ENCODE results near the gene ZNF804A. TPM values are rescaled to one million over a fixed set of nuclear protein-coding genes. Genes with fewer than 3 reads are reported as not detected.

Gene ZNF804A
- total and polyA plus RNA-seq, 2 of the 8 experiments (the other 6 are each of a cell fraction or from before 2014, with no cell fraction given) = 0.02 TPM; not detected in 1

GRCh38 chr2:184769023-184769422 lies 170.7 kb downstream of the ZNF804A start:
- no peak overlapping the region for H3K56ac ChIP-seq (replicated peaks; ENCODE audit: insufficient read length, low read depth, low read length)
- H2BK20ac ChIP-seq (ENCODE audit: low read length) = no peak overlapping the region
- H3K36me3 ChIP-seq (ENCODE audit: control insufficient read depth in 2 of 4, insufficient read depth in 4 of 4, low read length in 3 of 4) = no peaks in the 10 kb centered on the region
- H2BK15ac ChIP-seq (ENCODE audit: low read length) = no peak overlapping the region
- ChIA-PET POLR2A (ENCODE audit: partially characterized antibody) (no interaction called here), CTCF (ENCODE audit: partially characterized antibody) (no interaction called here)
- no peak overlapping the region for H2AFZ ChIP-seq (ENCODE audit: low read length)
- no peak overlapping the region for H2BK12ac ChIP-seq (ENCODE audit: low read depth, low read length)
- no peak overlapping the region for H3K4ac ChIP-seq (replicated peaks; ENCODE audit: insufficient read length, low read depth, low read length)
- H3K9me3 ChIP-seq (ENCODE audit: insufficient read depth in 2 of 2, low read depth in 1 of 2, low read length in 1 of 2) = no peaks in the 10 kb centered on the region
- H4K91ac ChIP-seq (replicated peaks; ENCODE audit: insufficient read length, low read length) = no peak overlapping the region
- H3K23me2 ChIP-seq (ENCODE audit: low read depth, low read length) = no peaks in the 10 kb centered on the region
- FAIRE-seq (no peak), DNase-seq (ENCODE audit: low read depth in 1 of 2, low spot score in 2 of 2) (no peak)
- no peak overlapping the region for H3K14ac ChIP-seq (ENCODE audit: insufficient read length)
- H3K18ac ChIP-seq (ENCODE audit: extremely low read depth, low read length) = no peak overlapping the region
- H3K27ac ChIP-seq (ENCODE audit: low read depth, low read length) = no peak overlapping the region
- no peak overlapping the region for H3K9ac ChIP-seq (replicated peaks in 1 of 4; ENCODE audit: extremely low read depth in 1 of 4, low read depth in 3 of 4, low read length in 3 of 4)
- H3K4me3 ChIP-seq (ENCODE audit: extremely low read depth in 1 of 4, insufficient read depth in 2 of 4, low read depth in 3 of 4, low read length in 4 of 4) = no peak overlapping the region
- H3K23ac ChIP-seq (ENCODE audit: insufficient read length) = no peak overlapping the region
- H3K4me2 ChIP-seq (ENCODE audit: insufficient read depth in 1 of 2, low read depth in 2 of 2, low read length in 2 of 2) = no peak overlapping the region
- H4K5ac ChIP-seq (ENCODE audit: insufficient read length, low read depth, low read length) = no peak overlapping the region
- no peak overlapping the region for H2BK120ac ChIP-seq (replicated peaks; ENCODE audit: low read depth, low read length)
- H3K79me2 ChIP-seq (ENCODE audit: control insufficient read depth in 1 of 2, insufficient read depth in 2 of 2, low read length in 2 of 2) = no peaks in the 10 kb centered on the region
- H3K79me1 ChIP-seq (ENCODE audit: low read depth, low read length) = no peaks in the 10 kb centered on the region
- TF ChIP-seq CTBP2 (IDR thresholded peaks at IDR 0.05; ENCODE audit: borderline replicate concordance, insufficient read depth, insufficient read length, low read length) = no peak
- TF ChIP-seq SP4 (IDR thresholded peaks at IDR 0.05; ENCODE audit: low read length) = no peak
- TF ChIP-seq SRF (IDR thresholded peaks at IDR 0.05; ENCODE audit: low read depth, low read length) = no peak
- WGBS, 2 experiments (ENCODE audit: extremely low coverage in 1 of 2, insufficient coverage in 1 of 2, insufficient read length in 1 of 2, insufficient replicate concordance in 2 of 2, low coverage in 1 of 2, low lambda C conversion rate in 2 of 2, missing lambda C conversion rate in 1 of 2) = 100% methylated on average over 2 of the region's 2 CpGs; no CpG with 5 or more reads in 1 of the 2 experiments
- H3K27me3 ChIP-seq (replicated peaks in 1 of 4; ENCODE audit: control insufficient read depth in 3 of 4, extremely low read depth in 1 of 4, insufficient read depth in 3 of 4, low read length in 3 of 4) = no peaks in the 10 kb centered on the region
- H3K4me1 ChIP-seq (replicated peaks in 1 of 4; ENCODE audit: control insufficient read depth in 3 of 4, insufficient read depth in 4 of 4, low read length in 3 of 4) = no peaks in the 10 kb centered on the region
- no peak overlapping the region for H4K8ac ChIP-seq (ENCODE audit: extremely low read depth, insufficient read depth, low read length)
- H4K20me1 ChIP-seq (replicated peaks in 1 of 2; ENCODE audit: control insufficient read depth in 1 of 2, insufficient read depth in 2 of 2, low read length in 2 of 2) = no peaks in the 10 kb centered on the region
- H2AK5ac ChIP-seq (ENCODE audit: low read depth, low read length) = no peak overlapping the region
- H2BK5ac ChIP-seq (ENCODE audit: low read depth, low read length) = no peak overlapping the region

Measured in H1 (cell line).